Measurements from ENCODE around the gene ALG13.
"Not testable (repeated sequence)": the region's sequence is repeated elsewhere in the genome, so short reads cannot be mapped to it uniquely, and the experiment has no call there.

The ALG13 gene

GRCh38 chrX:111756486-111756885 lies 75.5 kb downstream of the ALG13 start:
- DNase-seq (ENCODE audit: low read depth, low spot score) = no peak

GRCh38 chrX:111759686-111760085 lies 78.7 kb downstream of the ALG13 start:
- DNase-seq (ENCODE audit: low read depth, low spot score) = no peak

GRCh38 chrX:111761578-111762135 lies 80.7 kb downstream of the ALG13 start:
- no peak for DNase-seq (ENCODE audit: low read depth, low spot score)

GRCh38 chrX:111778591-111778990 lies 97.6 kb downstream of the ALG13 start:
- no peak for DNase-seq (ENCODE audit: low read depth, low spot score)

GRCh38 chrX:111779582-111779981 lies 98.6 kb downstream of the ALG13 start:
- no peak for DNase-seq (ENCODE audit: low read depth, low spot score)

GRCh38 chrX:111784667-111785066 lies 103.7 kb downstream of the ALG13 start:
- DNase-seq (ENCODE audit: low read depth, low spot score) = no peak

GRCh38 chrX:111790054-111790453 lies 109.1 kb downstream of the ALG13 start:
- not testable (repeated sequence) for DNase-seq (ENCODE audit: low read depth, low spot score)

All from activated CD4-positive, CD25-positive, alpha-beta regulatory T cell treated with anti-CD3 and anti-CD28 coated beads, Interleukin-2, amount 50 U/mL, for 16 hours (primary cell).